ENCODE data around the gene COX18.
A peak's percentile ranks its signal among the peaks of the same experiment; 100 is the strongest.

Gene COX18

GRCh38 chr4:73069338-73070073 is at the start of gene COX18:
Gene COX18, minus strand, starts transcription at chr4:73069716. Its CDS starts 67 bp downstream, at chr4:73069649.
- peak; percentile 77 for DNase-seq

GRCh38 chr4:73109493-73109892 is 40.0 kb upstream of the COX18 start:
- no peak for DNase-seq

GRCh38 chr4:73104695-73105094 is 35.2 kb upstream of the COX18 start:
- DNase-seq: no peak

- no peak for DNase-seq
Measured at GRCh38 chr4:73103799-73104503, 34.4 kb upstream of the COX18 start.

GRCh38 chr4:73099143-73099542 is 29.6 kb upstream of the COX18 start:
- DNase-seq: no peak

- DNase-seq: no peak
Measured at GRCh38 chr4:73098713-73099112, 29.2 kb upstream of the COX18 start.

GRCh38 chr4:73098016-73098415 is 28.5 kb upstream of the COX18 start:
- no peak for DNase-seq

- no peak for DNase-seq
Measured at GRCh38 chr4:73092868-73093267, 23.4 kb upstream of the COX18 start.

- DNase-seq: no peak
Measured at GRCh38 chr4:73090738-73091137, 21.2 kb upstream of the COX18 start.

- DNase-seq: no peak
Measured at GRCh38 chr4:73087871-73088270, 18.4 kb upstream of the COX18 start.

GRCh38 chr4:73086095-73086868 is 16.8 kb upstream of the COX18 start:
- DNase-seq: no peak

- DNase-seq: no peak
Measured at GRCh38 chr4:73080789-73081188, 11.3 kb upstream of the COX18 start.

- DNase-seq: no peak
Measured at GRCh38 chr4:73075832-73076231, 6.3 kb upstream of the COX18 start.

- DNase-seq: peak; percentile 57
Measured at GRCh38 chr4:73070074-73070390, 516 bp upstream of the COX18 start.

GRCh38 chr4:73068491-73069337 is 802 bp downstream of the COX18 start:
- DNase-seq: peak; percentile 64

- DNase-seq: no peak
Measured at GRCh38 chr4:73067971-73068394, 1.5 kb downstream of the COX18 start.

- DNase-seq: no peak
Measured at GRCh38 chr4:73066928-73067327, 2.6 kb downstream of the COX18 start.

GRCh38 chr4:73066445-73066844 is 3.1 kb downstream of the COX18 start:
- DNase-seq: no peak

- no peak for DNase-seq
Measured at GRCh38 chr4:73064536-73064935, 5.0 kb downstream of the COX18 start.

GRCh38 chr4:73055241-73055897 is 14.1 kb downstream of the COX18 start:
- DNase-seq: no peak

GRCh38 chr4:73053974-73054480 is 15.5 kb downstream of the COX18 start:
- no peak for DNase-seq

GRCh38 chr4:73053076-73053475 is 16.4 kb downstream of the COX18 start:
- no peak for DNase-seq

Measured in NCI-H2029 treated with DMSO at 0.1 percent for 48 hours (cell line).